SJSA1 (cell line): ENCODE data around the gene AHCYL1. TPM values are rescaled to one million over a fixed set of nuclear protein-coding genes. Genes with fewer than 3 reads are reported as not detected.
"Not testable (repeated sequence)": the region's sequence is repeated elsewhere in the genome, so short reads cannot be mapped to it uniquely, and the experiment has no call there.

ENCODE experiments used
- DNase-seq, 2 experiments: peaks; one replicate each; pipeline ENCODE4 v3.0.0-alpha.2; 2015 to 2020; ENCODE audit warnings: low spot score in 2 of 2, low read depth in 1 of 2
- H3K27ac ChIP-seq: fragments of 250-450 bp; sonication (Bioruptor Pico); 2 replicates; pipeline ENCODE4 v1.5.1; 2020; ENCODE audit warnings: mild to moderate bottlenecking, moderate library complexity
- H3K27me3 ChIP-seq: fragments of 250-450 bp; sonication (Bioruptor Pico); replicated peaks from 2 replicates; pipeline ENCODE4 v1.5.1; 2020; ENCODE audit warnings: mild to moderate bottlenecking, moderate library complexity
- H3K36me3 ChIP-seq: fragments of 250-450 bp; sonication (Bioruptor Pico); 2 replicates; pipeline ENCODE4 v1.5.1; 2020; ENCODE audit warnings: mild to moderate bottlenecking
- H3K4me1 ChIP-seq: fragments of 250-450 bp; sonication (Bioruptor Pico); replicated peaks from 2 replicates; pipeline ENCODE4 v1.6.1; 2021; ENCODE audit warnings: mild to moderate bottlenecking
- H3K4me3 ChIP-seq: fragments of 250-450 bp; sonication (Bioruptor Pico); 2 replicates; pipeline ENCODE4 v1.5.1; 2020; ENCODE audit warnings: mild to moderate bottlenecking
- H3K9me3 ChIP-seq: fragments of 250-450 bp; sonication (Bioruptor Pico); replicated peaks from 2 replicates; pipeline ENCODE4 v1.5.1; 2020; ENCODE audit warnings: mild to moderate bottlenecking
- total RNA-seq: library from RNA; depleted of rRNA; stranded (reverse); fragments of >200 nt; shearing (Covaris generic); gene quantifications from 2 replicates; pipeline ENCODE4 v1.2.3, GENCODE V29; 2014

AHCYL1 gene
- total RNA-seq, 1 experiment from 2014 or later = 44.9 TPM

DNA sequence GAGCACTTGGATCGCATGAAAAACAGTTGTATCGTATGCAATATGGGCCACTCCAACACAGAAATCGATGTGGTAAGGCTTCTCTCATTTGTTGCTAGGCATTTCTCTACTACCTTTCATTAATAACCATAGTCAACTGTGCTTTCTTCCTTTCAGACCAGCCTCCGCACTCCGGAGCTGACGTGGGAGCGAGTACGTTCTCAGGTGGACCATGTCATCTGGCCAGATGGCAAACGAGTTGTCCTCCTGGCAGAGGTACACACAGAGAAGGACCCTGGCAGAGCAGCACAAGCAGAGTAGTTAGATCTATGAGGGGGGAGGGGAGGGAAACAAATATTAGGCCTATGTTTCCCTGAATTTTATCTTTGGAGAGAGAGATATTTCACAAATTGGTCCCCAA, 33.8 kb downstream of the AHCYL1 start:
- H3K36me3 ChIP-seq = peaks cover 97% of the 10 kb centered on the region
- no peaks in the 10 kb centered on the region for H3K9me3 ChIP-seq
- no peak for DNase-seq
- no peak overlapping the region for H3K27ac ChIP-seq
- no peak overlapping the region for H3K4me3 ChIP-seq
- peaks cover 10% of the 10 kb centered on the region for H3K4me1 ChIP-seq
- H3K27me3 ChIP-seq = no peaks in the 10 kb centered on the region

DNA sequence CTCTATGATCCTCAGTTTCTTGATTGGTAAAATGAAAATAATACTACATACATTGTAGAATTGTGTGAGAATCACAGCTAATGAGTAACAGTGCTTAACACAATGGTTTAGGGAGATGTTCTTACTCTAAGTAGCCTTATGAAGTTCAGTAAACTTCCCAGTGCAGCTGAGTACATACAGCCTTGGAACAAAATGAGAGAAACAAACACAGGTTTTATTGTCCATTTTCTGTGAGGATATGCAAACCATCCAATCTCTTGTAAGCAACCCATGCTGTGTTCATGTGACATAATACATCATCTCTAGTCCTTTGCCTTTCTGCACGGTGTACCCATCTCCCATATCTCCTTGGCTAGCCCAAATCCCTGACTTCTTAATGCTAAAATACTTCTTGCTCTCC, 35.2 kb downstream of the AHCYL1 start:
- Histone ChIP-seq H3K27ac (no peak overlapping the region), H3K27me3 (no peaks in the 10 kb centered on the region), H3K36me3 (peaks cover 99% of the 10 kb centered on the region), H3K4me1 (peaks cover 10% of the 10 kb centered on the region), H3K9me3 (no peaks in the 10 kb centered on the region), H3K4me3 (no peak overlapping the region)
- DNase-seq = no peak

DNA sequence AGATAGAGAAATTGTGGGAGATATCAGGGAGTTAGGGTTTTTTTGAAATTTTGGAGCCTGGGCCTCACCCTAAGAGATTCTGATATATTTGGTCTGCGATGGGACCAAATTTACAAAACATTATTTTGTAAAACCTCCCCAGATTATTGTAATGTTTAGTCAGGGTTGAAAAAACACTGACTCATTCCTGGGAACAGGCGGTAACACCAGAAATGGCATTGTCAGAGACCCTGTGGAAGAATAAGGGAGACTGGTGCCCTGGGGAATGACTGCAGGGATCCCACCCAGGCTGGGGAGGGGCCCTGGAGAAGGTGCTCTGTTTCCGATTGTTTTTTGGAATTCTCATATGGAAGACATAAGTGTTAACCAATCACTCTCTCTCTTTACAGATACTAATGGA, 36.7 kb downstream of the AHCYL1 start:
- H3K4me3 ChIP-seq = no peak overlapping the region
- no peak overlapping the region for H3K27ac ChIP-seq
- H3K4me1 ChIP-seq = peaks cover 10% of the 10 kb centered on the region
- H3K9me3 ChIP-seq = no peaks in the 10 kb centered on the region
- DNase-seq = no peak
- no peaks in the 10 kb centered on the region for H3K27me3 ChIP-seq
- H3K36me3 ChIP-seq = peaks cover 87% of the 10 kb centered on the region

DNA sequence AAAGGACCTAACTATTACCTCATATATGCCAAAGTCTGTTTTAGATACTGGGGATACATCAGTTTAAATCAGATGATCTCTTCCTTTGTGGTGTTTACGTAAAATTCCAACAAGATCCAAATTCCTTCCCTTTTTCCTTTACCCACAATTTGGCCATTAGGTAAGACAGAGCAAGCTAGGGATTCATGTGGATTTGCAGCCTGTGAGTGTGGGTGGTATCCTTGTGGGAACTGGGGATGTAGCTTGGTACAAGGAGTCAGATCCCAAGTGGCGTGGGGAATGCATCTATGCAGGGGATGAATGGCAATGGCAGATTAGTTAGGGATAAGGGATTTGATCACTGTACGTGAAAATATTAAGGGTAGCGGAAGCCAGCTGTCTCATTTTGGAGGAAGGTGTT, 40.0 kb downstream of the AHCYL1 start:
- no peaks in the 10 kb centered on the region for H3K27me3 ChIP-seq
- H3K4me3 ChIP-seq = no peak overlapping the region
- no peak overlapping the region for H3K27ac ChIP-seq
- no peak for DNase-seq
- H3K4me1 ChIP-seq = peaks cover 10% of the 10 kb centered on the region
- no peaks in the 10 kb centered on the region for H3K9me3 ChIP-seq
- H3K36me3 ChIP-seq = peaks cover 54% of the 10 kb centered on the region

DNA sequence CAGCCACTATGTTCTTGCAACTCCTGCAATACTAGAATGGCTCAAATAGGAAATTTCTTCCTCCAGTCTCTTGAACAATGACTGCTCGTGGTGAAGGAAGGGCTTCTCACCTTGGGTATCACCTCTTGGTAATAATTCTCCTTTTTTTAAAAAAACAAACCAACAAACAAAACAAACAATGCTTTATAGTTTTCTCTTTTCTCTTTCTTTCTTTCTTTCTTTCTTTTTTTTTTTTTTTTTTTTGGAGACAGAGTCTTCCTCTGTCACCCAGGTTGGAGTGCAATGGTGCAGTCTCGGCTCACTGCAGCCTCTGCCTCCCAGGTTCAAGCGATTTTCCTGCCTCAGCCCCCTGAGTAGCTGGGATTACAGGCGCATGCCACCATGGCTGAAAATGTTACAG, 46.1 kb downstream of the AHCYL1 start:
- not testable (repeated sequence) for H3K4me3 ChIP-seq, H3K9me3 ChIP-seq, H3K27ac ChIP-seq, H3K27me3 ChIP-seq, DNase-seq, H3K36me3 ChIP-seq
- H3K4me1 ChIP-seq = peaks cover 17% of the 10 kb centered on the region

DNA sequence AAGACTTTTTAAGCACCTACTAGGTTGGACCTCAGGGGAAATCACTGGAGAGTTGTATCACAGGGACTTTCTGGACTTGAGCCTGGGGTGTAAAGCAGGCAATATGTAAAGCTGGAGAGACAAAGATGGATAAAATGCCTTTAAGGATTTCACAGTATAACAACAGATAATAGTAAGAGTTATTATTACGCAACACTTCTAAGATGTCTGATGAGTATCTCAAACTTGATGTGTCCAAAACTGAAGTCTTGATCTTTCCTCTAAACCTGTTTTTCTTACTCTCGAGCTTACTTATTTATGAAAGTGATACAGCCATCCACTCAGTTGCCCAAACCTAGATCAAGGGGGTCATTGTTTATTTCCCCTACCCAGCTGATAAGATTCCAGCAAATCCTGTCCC, 47.8 kb downstream of the AHCYL1 start:
- DNase-seq = no peak
- Histone ChIP-seq H3K4me1 (peaks cover 20% of the 10 kb centered on the region), H3K27me3 (no peaks in the 10 kb centered on the region)

DNA sequence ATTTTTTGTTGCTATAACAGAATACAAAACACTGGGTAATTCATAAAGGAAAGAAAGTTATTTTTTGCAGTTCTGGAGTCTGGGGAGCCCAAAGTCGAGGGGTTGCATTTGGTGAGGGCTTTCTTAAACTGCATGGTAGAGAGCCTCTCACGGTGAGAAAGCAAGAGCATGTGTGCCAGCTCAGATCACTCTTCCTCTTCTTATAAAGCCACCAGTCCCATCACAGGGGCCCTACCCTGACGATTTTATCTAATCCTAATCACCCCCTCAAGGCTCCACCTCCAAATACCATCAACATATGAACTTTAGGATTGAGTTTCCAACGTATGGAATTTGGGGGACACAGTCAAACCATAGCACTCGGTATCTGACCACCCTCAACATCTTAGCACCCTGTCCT, 48.9 kb downstream of the AHCYL1 start:
- H3K36me3 ChIP-seq = peaks cover 21% of the 10 kb centered on the region
- H3K27me3 ChIP-seq = no peaks in the 10 kb centered on the region
- peaks cover 20% of the 10 kb centered on the region for H3K4me1 ChIP-seq
- H3K27ac ChIP-seq = no peak overlapping the region
- H3K4me3 ChIP-seq = no peak overlapping the region
- no peak for DNase-seq
- H3K9me3 ChIP-seq = no peaks in the 10 kb centered on the region

More for the DNA sequence above, 47.8 kb downstream of the AHCYL1 start:
- Histone ChIP-seq H3K27ac (no peak overlapping the region), H3K36me3 (peaks cover 14% of the 10 kb centered on the region), H3K4me3 (no peak overlapping the region), H3K9me3 (no peaks in the 10 kb centered on the region)

DNA sequence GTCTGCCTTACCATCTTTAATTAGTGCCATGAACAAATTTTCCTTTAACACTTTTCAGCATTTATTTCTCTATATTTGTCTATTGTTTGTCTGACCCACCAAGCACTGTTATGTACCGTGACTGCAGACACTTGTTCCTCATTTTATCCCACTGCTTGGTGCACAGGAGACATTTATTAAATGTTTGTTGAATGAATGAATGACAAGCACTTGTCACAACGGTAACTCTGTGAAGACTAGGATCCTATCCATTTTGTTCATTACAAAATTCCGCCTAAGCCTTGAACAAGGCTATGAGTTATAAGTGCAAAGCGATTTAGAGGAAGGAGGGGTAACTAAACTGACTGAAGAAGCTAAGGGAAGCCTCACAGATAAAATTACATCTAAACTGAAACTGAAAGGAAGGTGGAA, 49.5 kb downstream of the AHCYL1 start:
- H3K27ac ChIP-seq = peak overlapping the region; percentile 53
- peaks cover 20% of the 10 kb centered on the region for H3K4me1 ChIP-seq
- no peaks in the 10 kb centered on the region for H3K27me3 ChIP-seq
- H3K9me3 ChIP-seq = no peaks in the 10 kb centered on the region
- DNase-seq = peak in 1 of 2 experiments; percentile 12
- peak overlapping the region; percentile 90 for H3K4me3 ChIP-seq
- H3K36me3 ChIP-seq = peaks cover 27% of the 10 kb centered on the region

DNA sequence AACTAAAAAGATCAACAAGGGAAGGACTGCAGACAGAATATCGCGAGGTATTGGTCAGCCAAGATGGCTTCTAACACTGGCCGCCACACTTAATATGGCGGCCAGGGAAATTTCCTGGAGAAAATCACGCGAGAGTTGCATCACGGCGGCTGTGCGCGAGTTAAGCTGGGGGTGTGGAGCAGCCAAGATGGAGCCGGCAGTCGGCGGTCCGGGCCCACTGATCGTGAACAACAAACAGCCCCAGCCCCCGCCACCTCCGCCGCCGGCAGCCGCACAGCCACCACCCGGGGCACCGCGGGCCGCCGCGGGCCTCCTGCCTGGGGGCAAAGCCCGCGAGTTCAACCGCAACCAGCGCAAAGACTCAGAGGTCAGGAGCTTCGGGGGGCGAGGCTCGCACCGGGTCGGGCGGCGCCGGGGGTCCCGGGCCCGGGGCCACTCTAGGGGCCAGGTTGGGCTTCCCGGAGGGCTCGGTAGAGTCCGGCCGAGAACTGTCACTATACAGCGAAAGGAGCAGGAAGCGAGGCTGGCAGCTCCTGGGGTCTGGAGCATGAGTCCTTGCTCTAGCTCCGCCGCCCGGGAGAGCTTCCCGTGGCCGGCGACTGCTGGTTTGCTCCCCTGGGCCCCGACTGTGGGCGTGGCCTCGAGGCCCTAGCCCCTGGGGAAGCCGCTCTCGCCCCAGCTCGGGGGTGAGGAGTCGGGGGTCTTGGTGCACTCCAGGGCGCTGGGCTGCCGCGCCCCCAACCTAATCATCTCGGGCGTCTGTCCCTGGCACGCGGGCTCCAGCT, 50.1 kb downstream of the AHCYL1 start, which contains the start of gene STRIP1:
Gene STRIP1, plus strand, starts transcription at position 174 of the 785 bp plus-strand sequence. Its CDS starts 14 bp downstream, at position 188.
- no peaks in the 10 kb centered on the region for H3K27me3 ChIP-seq
- H3K4me1 ChIP-seq = peaks cover 20% of the 10 kb centered on the region
- peak within 1 kb of the TSS; percentile 90 for H3K4me3 ChIP-seq
- H3K36me3 ChIP-seq = peaks cover 33% of the 10 kb centered on the region
- DNase-seq = peak; percentile 94 to 95
- peak within 1 kb of the TSS; percentile 53 for H3K27ac ChIP-seq
- no peaks in the 10 kb centered on the region for H3K9me3 ChIP-seq

DNA sequence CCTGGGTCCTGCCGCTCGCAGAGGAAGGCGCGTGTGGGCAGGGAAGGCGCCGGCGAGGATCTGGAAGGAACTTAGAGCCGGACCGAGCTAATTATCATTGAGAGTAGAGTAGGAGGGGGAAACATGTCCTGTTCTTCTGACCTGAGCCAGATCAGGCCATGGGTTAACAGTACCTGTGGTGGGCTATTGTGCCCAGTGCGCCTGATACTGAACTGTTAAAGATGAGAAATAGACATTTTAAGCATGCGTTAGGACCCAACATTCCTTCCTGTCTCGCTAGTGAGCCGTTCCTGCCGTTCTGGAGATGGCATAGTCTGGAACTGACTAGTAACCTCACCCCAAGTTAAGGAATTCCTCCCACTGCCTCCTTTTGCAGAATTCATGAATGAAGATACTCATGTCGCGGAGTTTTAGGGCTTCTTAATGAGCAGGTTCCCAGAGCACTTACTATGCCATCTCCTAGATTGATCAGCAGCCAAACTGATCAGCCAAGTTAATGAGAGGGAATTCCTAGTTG, 50.7 kb downstream of the AHCYL1 start:
- peak in 1 of 2 experiments; percentile 68 for DNase-seq

DNA sequence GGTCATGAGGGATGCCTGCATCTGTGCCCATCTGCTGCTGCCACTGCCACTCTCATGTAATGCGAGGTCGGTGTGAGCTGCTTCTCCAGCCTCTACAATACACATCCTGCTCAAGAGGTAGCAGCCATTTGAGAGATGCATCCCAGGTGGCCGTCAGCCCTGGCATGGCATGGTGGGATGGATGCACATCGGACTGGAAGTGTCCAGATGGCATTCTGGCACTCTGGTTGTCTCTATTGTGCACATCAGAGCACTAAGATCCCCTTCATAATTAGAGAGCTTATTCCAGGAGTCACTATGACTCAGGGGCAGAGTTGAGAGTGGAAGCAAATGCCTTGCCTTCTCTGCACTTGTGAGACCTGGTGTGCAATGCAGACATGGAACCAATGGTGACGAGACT, 53.7 kb downstream of the AHCYL1 start:
- H3K27ac ChIP-seq = no peak overlapping the region
- H3K36me3 ChIP-seq = peaks cover 69% of the 10 kb centered on the region
- H3K9me3 ChIP-seq = no peaks in the 10 kb centered on the region
- no peak overlapping the region for H3K4me3 ChIP-seq
- DNase-seq = no peak
- no peaks in the 10 kb centered on the region for H3K27me3 ChIP-seq
- H3K4me1 ChIP-seq = peaks cover 13% of the 10 kb centered on the region

More for the DNA sequence above, 50.7 kb downstream of the AHCYL1 start:
- peaks cover 39% of the 10 kb centered on the region for H3K36me3 ChIP-seq
- H3K27me3 ChIP-seq = no peaks in the 10 kb centered on the region
- peak overlapping the region; percentile 90 for H3K4me3 ChIP-seq
- peak overlapping the region; percentile 45; the same call in 1 of the 2 replicates for H3K27ac ChIP-seq
- H3K9me3 ChIP-seq = no peaks in the 10 kb centered on the region
- peaks cover 20% of the 10 kb centered on the region for H3K4me1 ChIP-seq

DNA sequence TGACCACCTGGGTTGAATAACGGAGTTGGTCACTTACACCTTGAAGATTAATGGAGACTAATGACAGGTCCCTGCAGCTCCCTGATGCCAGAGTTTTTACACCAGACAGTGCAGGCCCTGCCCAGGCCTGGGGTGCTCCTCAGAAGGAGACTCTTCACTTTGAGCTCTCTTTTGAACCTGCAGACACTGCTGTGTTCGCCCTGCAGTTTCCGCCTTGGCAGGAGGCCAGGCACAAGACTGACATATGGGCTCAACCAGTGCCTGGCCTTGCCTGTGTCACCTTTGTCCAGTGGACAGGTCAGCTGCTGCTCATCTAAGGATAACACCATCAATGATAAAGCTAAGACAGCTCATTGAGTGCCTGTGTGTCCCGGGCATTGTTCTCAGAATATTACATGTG, 55.1 kb downstream of the AHCYL1 start:
- Histone ChIP-seq H3K27ac (no peak overlapping the region), H3K27me3 (no peaks in the 10 kb centered on the region), H3K4me1 (peaks cover 7% of the 10 kb centered on the region), H3K36me3 (peaks cover 81% of the 10 kb centered on the region), H3K4me3 (no peak overlapping the region), H3K9me3 (no peaks in the 10 kb centered on the region)
- no peak for DNase-seq

DNA sequence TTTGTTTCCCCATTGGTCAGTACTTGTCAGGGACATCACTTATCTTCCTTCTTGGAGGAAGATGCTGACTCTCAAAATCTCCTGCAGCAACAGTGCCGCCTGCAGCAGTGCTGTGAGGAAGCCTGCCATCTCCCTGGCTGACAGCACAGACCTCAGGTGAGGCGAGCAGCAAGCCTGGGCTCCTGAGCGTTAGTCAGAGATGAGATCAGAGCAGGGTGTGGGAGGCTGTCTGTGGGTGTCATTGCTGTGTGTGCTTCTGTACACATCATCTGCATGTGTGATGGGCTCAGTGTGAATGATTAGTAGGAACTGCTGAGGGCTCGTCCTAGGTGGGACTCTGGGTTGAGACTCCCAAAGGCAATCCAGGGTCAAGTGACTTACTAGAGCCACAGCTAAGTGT, 56.0 kb downstream of the AHCYL1 start:
- H3K4me1 ChIP-seq = peaks cover 4% of the 10 kb centered on the region
- H3K9me3 ChIP-seq = no peaks in the 10 kb centered on the region
- DNase-seq = no peak
- H3K36me3 ChIP-seq = peaks cover 86% of the 10 kb centered on the region
- H3K27ac ChIP-seq = no peak overlapping the region
- no peak overlapping the region for H3K4me3 ChIP-seq
- H3K27me3 ChIP-seq = no peaks in the 10 kb centered on the region

DNA sequence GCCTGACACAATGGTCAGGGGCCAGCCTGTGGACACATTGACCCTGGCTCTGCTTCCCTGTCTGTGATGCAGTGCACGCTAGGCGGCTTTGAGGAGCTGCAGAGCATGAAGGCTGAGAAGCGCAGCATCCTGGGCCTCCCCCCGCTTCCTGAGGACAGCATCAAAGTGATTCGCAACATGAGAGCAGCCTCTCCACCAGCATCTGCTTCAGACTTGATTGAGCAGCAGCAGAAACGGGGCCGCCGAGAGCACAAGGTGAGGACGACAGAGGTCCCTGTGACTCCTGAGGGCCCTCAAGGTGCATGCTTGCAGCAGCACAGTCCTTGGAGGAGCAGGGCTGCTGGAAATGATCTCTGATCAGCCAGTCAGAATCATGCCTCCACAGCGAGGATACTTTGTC, 58.5 kb downstream of the AHCYL1 start:
- Histone ChIP-seq H3K27ac (no peak overlapping the region), H3K27me3 (no peaks in the 10 kb centered on the region), H3K4me3 (no peak overlapping the region), H3K9me3 (no peaks in the 10 kb centered on the region), H3K4me1 (no peaks in the 10 kb centered on the region), H3K36me3 (peaks cover 97% of the 10 kb centered on the region)
- no peak for DNase-seq
